GM18507 (cell line): ENCODE results near the gene KLRC3.
"Not testable (repeated sequence)": the region's sequence is repeated elsewhere in the genome, so short reads cannot be mapped to it uniquely, and the experiment has no call there.

Experiments
- DNase-seq: peaks from one replicate; pipeline ENCODE4 v3.0.0; 2011; ENCODE audit warnings: low read depth; ENCODE audit not compliant: insufficient read length; ENCODE audit errors: extremely low spot score
- FAIRE-seq: peaks from 2 replicates; lab custom pipeline; 2011; peaks lifted over from hg19 to GRCh38; lab: Jason Lieb, UNC

The KLRC3 gene

DNA sequence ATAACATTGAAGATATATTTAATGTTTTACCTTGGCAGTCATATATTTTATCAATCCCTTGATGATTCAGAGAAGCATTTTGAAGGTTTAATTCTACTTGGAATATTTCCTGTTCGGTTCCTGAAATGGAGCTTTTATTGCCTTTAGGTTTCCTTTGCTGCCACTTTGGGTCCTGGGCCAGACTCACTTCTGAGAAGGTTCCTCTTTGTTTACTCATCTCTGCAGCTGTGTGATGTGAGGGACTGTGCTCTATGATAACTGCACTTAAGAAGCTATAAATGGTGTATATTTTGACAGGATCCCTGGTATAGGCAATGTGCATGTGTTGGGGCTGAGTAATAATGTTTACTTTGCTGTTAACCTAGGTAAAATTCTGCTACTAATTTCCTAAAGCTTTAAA, at the start of gene KLRC3:
TSS of gene KLRC3 (minus strand) at position 262 of the 400 bp plus-strand sequence. CDS start at position 217, 45 bp downstream.
- not testable (repeated sequence) for FAIRE-seq, DNase-seq

- FAIRE-seq (no peak), DNase-seq (no peak)
Observed at GRCh38 chr12:10469701-10470100, 49.3 kb upstream of the KLRC3 start.

DNA sequence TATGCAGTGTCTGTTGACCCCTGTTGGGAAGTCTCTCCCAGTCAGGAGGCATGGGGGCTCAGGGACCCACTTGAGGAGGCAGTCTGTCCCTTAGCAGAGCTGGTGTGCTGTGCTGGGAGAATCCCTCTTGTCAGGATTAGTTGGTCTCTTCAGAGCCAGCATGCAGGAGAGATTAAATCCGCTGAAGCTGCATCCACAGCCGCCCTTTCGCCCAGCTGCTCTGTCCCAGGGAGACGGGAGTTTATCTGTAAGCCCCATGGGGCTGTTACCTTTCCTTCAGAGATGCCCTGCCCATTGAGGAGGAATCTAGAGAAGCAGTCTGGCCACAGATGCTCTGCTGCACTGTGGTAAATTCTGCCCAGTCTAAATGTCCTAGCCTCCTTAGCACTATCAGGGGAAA, 45.9 kb upstream of the KLRC3 start:
- no peak for FAIRE-seq
- no peak for DNase-seq

DNA sequence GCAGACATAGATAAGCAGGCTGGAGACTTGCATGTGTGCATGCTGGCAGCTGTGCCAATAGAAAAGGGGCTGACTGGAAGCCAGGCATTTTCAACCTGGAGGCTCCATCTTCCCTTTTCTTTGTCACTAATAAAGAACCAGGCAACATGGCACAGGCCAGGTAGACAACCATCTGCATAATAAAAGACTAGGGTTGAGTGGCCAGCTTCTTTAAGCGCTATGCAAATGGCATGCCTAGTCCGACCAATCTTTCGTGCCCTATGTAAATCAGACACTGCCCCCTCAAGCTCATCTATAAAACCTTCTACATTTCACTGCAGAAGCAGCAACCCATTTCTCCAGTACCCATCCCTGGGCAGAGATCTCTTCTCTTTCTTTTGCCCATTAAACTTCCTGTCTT, 37.4 kb upstream of the KLRC3 start:
- FAIRE-seq (no peak), DNase-seq (no peak)

DNA sequence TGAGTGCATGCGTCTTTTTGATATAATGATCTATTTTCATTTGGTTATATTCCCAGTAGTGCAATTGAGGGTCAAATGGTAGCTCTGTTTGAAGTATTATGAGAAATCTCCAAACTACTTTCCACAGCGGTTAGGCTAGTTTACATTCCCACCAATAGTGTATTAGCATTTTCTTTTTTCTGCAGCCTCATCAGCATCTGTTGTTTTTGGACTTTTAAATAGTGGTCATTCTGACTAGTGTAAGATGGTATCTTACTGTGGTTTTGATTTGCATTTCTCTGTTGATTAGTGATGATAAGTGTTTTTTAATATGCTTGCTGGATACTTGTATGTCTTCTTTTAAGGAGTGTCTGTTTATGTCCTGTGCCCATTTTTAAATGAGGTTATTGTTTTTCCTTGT, 36.5 kb upstream of the KLRC3 start:
- no peak for FAIRE-seq

DNA sequence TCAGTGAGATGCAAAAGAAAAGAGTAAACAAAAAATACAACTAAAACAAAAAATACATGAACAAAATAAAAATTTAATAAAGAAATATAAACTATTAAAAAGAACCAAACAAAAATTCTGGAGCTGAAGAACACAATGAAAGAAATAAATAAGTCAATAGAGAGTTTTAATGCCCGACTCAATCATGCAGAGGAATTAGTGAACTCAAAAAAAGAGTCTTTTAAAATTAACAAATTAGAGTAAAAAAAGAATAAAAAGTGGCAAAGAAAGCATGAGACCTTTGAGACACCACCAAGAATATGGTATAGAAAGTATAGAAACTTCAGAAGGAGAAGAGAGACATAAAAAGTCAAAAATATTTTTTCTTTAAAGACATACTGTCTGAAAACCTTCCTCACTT, 35.4 kb upstream of the KLRC3 start:
- DNase-seq (no peak), FAIRE-seq (no peak)

More for the DNA sequence above, 36.5 kb upstream of the KLRC3 start:
- no peak for DNase-seq

- no peak for DNase-seq
- FAIRE-seq: no peak
Observed at GRCh38 chr12:10454531-10454930, 34.1 kb upstream of the KLRC3 start.

DNA sequence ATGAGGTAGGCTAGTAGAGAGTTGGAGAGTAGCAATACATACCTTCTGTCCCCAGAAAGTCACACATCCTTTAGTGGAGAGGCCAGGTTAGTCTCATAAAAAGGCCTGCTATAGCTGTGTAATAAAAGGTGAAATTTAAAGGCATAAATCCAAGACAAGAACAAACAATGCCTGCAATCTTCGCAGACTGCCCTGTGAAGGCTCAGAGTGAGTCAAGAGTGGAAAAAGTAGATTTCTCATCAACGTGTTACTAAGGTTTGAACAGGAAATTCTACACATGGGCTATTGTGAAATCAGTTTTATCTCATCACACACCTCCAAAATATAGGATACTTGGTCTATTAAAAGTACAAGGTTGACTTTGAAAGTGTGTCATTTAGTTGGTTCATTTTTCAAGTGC, 32.8 kb upstream of the KLRC3 start, which contains the start of gene KLRC1:
TSS of gene KLRC1 (minus strand) at position 222 of the 400 bp plus-strand sequence. CDS start 2,221 bp downstream, outside the sequence.
- FAIRE-seq: no peak
- no peak for DNase-seq

DNA sequence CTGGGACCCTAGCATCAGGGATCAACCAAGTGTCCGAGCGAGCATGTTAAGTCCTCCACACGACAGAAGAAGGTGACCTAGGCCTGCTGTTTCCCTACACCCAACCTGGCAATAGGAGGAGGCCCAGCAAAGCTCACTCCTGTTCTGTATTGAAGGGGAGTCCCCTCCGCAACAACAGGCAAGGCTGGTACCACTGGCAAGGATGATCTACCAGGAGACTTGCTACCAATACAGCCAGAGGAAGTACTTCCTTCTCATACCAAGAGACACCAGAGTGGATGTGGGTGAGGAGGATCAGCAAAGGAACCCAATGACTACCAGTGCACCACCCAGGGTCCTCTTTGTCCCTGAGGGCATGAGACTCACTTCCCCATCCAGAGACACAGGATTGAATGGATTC, 27.8 kb upstream of the KLRC3 start:
- FAIRE-seq (no peak), DNase-seq (no peak)

DNA sequence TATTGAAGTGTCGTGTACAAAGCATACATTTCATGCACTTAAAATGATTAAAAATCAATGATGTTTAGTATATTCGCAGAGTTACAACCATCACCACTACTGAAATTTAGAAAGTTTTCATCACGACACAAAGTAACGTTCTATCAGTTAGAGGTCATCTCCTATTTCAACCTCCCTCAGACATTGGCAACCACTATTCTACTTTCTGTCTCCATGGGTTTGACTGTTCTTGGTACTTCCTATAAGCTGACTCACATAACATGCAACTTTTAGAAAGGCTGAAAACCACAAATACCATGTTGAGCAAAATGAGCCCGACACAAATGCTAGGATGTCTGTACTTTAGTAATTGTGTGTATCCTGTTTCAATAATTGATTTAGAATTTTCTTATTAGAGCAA, 25.7 kb upstream of the KLRC3 start:
- not testable (repeated sequence) for DNase-seq
- peak; percentile 47 for FAIRE-seq

- not testable (repeated sequence) for FAIRE-seq, DNase-seq
Observed at GRCh38 chr12:10441144-10441543, 20.7 kb upstream of the KLRC3 start.

DNA sequence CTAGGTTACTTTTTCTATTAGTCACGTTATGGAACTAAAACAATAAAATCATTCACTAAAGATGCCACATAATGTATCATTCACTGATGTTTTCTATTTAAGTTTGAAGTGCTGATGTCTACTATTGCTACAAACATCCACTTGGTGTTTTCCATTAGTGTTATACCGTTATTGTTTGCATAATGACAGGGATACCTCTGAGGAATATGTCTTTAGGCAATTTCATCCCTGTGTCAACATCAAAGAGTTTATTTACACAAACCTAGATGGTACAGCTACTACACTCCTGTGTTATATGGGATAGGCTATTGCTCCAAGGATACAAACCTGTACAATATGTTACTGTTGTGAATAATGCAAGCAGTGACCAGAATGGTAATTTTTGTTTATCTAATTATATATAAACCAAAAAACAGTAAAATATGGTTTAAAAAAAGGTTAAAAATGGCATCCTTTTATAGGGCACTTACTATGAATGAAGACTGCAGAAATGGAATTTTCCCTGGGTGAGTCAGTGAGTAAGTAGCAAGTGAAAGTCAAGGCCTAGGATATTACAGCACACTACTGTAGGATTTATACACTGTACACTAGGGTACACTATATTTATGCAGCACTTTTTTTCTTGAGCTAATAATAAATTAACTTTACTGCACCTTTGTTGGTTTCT, 19.3 kb upstream of the KLRC3 start:
- FAIRE-seq: peak; percentile 63

DNA sequence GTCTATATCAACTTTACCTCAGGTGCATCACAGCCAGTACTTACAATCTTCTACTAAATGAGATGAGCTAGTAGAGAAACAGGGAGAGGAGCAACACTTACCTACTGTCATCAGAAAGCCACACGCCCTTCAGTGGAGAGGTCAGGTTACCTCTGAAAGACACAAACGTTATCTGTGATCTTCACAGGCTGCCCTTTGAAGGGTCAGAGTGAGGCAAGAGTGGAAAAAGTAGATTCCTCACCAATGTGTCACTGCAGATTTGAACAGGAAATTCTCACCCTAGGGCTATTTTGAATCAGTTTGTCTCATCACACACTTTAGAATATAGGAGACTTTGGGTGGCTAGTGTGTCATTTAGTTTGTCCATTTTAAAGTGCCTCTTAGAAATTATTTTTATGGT, 17.2 kb upstream of the KLRC3 start:
- DNase-seq, FAIRE-seq: not testable (repeated sequence)

More for the DNA sequence above, 19.3 kb upstream of the KLRC3 start:
- DNase-seq: not testable (repeated sequence)

- not testable (repeated sequence) for FAIRE-seq, DNase-seq
Observed at GRCh38 chr12:10435816-10436215, 15.4 kb upstream of the KLRC3 start, which contains the start of gene KLRC2. Gene KLRC2 (minus strand): TSS chr12:10436010. CDS start chr12:10435986, 24 bp downstream.

DNA sequence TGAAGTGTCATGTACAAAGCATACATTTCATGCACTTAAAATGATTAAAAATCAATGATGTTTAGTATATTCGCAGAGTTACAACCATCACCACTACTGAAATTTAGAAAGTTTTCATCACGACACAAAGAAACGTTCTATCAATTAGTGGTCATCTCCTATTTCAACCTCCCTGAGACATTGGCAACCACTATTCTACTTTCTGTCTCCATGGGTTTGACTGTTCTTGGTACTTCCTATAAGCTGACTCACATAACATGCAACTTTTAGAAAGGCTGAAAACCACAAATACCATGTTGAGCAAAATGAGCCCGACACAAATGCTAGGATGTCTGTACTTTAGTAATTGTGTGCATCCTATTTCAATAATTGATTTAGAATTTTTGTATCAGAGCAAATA, 10.2 kb upstream of the KLRC3 start:
- not testable (repeated sequence) for DNase-seq
- peak; percentile 21 for FAIRE-seq

- DNase-seq, FAIRE-seq: not testable (repeated sequence)
Observed at GRCh38 chr12:10425938-10426337, 5.5 kb upstream of the KLRC3 start.

- not testable (repeated sequence) for DNase-seq
Observed at GRCh38 chr12:10424260-10424899, 4.0 kb upstream of the KLRC3 start.

GRCh38 chr12:10422159-10422558, 1.8 kb upstream of the KLRC3 start:
- peak; percentile 80 for FAIRE-seq
- DNase-seq: not testable (repeated sequence)

More at GRCh38 chr12:10424260-10424899, 4.0 kb upstream of the KLRC3 start:
- not testable (repeated sequence) for FAIRE-seq

GRCh38 chr12:10409392-10409791, 11.0 kb downstream of the KLRC3 start, which contains the start of gene KLRC4:
Gene KLRC4 (minus strand): TSS chr12:10409757. CDS start chr12:10409575, 182 bp downstream.
- DNase-seq (no peak), FAIRE-seq (no peak)

GRCh38 chr12:10408842-10409241, 11.6 kb downstream of the KLRC3 start:
- FAIRE-seq (no peak), DNase-seq (no peak)
